GM19035 (cell line): ENCODE measurements around the gene TIPARP.
"Not testable (repeated sequence)": the region's sequence is repeated elsewhere in the genome, so short reads cannot be mapped to it uniquely, and the experiment has no call there.

Source experiments
- ATAC-seq: cut with Tn5 transposase; IDR thresholded peaks from one replicate; pipeline ENCODE4 v1.9.1; 2021; ENCODE audit not compliant: unreplicated experiment

Gene TIPARP

DNA sequence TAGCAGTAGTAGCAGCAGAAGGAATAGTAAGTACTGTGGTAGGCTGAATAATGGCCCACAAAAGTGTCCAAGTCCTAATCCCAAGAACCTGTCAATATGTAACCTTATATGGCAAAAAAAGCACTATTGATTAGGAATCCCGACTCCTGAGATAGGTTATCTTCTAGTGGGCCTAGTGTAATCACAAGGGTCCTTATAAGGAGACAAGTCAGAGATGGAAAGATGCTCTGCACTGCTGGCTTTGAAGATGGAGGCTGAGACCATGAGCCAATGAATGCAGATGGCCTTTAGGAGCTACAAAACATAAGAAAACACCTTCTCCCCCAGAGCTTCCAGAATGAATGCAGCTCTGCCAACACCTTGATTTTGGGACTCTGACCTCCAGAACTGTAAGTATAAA, 36.0 kb downstream of the TIPARP start:
- ATAC-seq = no peak

DNA sequence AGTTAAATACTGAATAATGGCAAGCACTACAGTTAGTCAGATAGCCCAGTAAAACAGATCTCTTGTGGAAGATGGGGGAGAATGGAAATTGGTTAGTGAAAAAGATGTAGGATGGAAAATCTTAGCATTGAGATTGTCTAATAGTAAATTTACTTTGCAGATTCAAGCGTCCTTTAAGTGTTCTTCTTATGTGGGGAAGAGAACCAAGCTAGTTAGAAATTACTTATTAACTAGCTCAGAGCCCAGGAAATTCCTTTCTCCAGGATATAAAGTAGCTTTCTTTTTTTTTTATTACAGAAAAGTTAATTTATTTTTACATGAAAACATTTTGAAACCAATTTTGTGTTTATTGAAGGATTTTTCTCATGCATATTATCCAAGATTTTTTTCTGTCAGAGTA, 36.7 kb downstream of the TIPARP start:
- ATAC-seq = no peak

DNA sequence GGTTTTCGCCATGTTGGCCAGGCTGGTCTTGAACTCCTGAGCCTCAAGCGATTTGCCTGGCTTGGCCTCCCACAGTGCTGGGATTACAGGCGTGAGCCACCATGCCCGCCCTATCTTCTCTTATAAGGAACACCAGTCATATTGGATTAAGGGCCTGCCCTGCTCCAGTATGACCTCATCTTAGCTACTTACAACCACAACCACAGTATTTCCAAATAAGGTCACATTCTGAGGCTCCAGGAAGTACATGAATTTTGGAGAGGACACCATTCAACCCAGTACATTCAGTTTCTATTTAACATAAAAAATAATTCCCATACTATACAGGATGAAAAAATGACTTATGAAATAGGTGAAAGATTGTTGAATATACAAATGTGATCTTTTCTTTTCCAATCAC, 37.6 kb downstream of the TIPARP start:
- peak; percentile 61 for ATAC-seq

DNA sequence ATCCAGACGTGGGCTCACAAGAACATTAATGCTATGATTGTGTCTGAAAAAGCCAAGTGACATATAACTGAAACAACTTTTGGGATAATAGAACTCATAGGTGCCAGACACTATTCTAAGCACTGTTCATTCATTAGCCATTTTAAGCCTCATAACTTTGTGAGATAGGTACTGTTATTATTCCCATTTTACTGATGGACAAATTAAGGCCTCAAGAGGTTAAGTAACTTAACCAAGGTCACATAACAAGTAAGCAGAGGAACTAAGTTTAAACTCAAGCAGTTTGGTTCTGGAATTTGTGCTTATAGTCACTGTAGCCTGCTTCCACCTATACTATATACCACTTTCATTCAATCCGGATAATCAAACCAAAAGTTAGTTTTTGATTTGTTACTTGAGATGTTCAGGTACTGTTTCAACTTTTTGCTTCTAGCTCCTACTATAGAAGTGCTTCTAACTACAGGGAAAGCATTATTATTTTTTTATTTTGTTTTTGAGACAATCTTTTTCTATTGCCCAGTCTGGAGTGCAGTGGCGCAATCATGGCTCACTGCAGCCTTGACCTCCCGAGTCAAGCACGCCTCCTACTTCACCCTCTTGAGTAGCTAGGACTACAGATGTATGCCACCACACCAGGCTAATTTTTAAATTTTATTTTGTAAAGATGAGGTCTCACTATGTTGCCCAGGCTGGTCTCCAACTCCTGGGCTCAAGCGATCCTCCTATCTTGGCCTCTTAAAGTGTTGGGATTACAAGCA, 41.9 kb downstream of the TIPARP start:
- no peak for ATAC-seq

DNA sequence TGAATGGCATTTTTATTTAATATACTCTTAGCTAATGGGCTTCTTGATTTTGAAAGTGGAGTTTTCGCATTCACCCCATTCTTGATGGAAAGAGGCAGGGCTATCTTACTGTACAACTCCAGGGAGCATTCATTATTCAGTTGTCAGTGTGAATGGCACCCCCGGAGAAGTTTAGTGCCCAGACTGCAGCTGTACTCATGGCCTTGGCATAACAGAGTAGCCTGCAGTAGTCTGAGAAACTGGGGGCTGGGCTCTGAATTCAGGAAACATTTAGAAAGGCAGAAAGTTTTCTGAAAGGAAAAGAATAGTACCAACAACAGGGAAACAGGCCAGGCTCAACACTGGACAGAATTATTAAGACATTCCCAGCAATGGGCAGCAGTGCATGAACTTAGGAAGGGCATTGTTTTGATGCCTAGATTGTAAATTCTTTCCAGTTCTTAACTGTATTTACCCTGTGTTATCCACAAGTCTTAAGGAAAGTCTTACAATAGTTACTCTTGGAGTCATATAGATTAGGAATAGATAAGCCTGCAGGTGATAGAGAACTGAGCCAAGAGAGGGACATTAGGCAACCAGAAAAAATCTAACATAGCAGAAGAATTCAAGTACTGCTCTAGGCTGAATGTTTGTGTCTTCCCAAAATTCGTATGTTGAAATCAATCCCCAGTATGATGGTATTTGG, 44.4 kb downstream of the TIPARP start:
- no peak for ATAC-seq

DNA sequence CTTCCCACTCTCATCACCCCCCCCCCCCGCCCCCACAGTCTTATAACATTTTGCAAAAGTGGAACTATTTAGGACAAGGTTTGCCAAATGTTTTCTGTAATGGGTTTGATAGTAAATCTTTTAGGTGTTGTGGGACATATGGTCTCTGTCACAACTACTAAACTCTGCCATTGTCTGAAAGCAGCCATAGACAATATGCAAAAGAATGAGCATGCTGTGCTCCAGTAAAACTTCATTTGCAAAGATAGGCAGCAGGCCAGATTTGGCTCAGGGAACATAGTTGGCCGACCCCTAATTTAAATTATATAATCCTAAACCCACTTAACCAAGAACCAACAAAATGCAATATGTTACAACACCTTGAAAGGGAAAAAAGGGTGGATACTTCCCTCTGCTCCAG, 46.4 kb downstream of the TIPARP start:
- ATAC-seq = no peak

DNA sequence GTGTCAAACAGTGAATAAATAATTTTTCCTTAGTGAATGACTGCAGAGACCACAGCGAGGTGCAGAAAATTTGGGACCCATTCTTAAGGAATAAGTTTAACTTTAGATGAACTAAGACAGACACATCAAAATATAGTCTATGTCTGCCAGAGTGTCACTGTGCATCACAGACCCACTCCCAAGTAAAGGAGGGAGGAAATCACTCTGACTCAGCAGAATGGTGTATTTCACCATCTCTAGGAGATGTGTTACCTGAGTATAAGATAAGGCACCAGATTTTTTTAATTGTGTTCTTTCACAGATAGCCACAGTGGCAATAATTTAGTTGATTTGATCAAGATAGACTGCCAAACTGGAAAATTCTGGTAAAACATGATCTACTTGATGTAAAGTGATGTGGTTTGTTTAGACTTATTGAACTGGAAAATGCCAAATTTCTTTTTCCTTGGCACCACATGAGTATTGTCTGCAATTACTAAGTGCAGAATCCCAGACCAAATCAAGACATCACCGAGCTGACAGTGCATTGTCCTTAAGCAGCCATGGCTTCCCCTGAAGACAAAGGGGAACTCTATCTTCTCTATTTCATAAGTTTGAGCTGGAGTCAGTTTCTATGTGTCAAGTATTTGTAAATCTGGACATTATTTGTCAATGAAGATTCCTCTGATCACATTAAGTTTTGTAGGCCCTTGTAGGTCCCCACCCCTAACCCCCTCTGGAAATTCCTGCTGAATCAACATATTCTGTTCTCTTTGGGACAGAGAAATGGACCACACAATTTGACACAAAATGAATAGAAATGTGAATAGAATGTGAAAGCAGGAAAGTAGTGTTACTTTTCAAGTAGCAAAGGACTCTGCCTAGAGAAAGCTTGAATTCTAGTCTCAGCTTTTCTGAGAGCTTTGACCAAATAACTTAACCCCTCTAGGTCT, 47.6 kb downstream of the TIPARP start:
- no peak for ATAC-seq

DNA sequence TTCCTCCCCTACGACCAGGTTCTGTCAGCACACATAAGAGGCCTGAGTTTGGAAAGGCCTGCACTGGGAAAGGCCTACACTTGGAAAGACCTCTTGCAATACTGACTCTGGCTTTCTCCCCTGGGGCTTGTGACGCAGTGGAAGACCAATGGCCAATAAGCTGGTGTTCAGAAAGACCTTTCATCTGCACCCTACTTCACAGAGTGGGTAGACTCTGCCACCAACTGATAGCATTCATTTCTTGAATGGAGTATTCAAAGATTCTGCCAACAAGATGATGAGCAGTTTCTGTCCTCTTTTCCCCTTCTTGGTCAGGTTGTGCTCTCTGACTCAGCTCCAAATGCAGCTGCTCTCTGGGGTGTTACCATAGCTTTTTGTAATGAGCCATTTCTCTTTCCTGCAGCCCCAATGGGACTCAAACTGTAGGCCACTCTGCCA, 48.8 kb downstream of the TIPARP start:
- no peak for ATAC-seq

DNA sequence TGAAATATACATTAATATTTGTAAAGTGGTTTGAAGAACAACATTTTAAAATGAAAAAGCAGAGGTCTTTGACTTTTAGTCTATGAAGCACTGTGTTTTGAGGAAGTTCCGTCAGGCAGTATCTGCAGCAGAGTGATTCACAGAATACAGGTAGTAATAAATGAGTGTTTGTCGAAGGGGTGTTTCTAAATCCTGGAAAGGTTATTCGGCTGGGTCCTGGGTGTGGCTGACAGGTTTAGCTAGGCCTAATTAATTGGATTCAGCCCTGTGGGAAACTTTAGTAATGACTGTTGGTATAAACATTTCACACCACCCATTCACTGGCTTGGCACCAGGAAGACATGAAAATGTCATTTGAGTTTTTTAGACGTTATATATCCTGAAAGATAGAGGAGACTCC, 51.3 kb downstream of the TIPARP start:
- ATAC-seq = no peak

DNA sequence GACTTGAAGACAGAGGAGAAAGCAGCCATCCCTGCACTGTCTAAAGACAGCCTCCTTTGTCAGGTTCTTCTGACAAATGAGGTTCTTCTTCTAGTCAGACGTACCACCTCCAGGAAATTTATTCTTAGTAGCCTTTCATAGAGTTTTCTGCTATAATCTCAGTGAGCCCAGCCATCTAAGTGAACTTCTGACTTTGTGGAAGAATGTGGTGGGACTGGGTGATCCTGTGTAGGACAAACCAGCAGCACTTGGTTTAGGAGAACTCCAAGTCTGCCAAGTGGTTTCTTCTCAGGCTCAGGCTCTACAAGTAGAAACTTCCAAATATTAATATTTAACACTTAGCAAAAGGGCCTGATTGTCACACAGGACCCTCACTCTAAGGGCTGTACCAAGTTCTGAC, 52.1 kb downstream of the TIPARP start:
- ATAC-seq = no peak

DNA sequence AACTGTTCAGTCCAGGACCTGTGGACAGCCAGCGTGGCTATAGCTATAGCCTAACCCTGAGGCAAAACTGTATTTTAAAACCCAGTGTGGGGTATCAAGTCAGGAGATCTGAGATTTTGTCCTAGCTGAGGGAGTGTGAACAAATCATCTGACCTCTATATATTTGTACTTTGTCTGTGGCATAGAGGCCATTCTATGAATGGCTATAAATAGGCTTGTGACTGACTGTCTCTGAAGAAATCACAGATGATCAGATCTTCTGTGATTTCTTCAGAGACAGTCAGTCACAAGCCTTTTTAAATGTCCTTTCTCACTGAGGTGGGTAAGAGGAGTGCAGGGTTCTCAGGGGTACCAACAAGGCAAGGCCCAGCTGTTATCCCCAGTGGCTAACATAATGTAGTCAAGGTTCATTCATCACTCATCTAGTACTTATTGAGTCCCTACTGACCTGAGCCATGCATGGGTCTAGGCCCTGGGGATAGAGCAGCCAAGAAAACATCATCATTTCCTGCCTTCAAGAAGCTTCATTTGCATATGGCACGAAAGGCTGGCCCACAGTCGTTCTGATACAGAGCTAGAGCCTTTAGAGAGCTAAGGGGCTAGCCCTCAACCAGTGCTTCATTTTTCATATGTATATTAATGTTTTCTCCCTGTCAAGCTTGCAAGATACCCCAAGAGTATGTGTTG, 53.3 kb downstream of the TIPARP start:
- ATAC-seq = peak; percentile 94

DNA sequence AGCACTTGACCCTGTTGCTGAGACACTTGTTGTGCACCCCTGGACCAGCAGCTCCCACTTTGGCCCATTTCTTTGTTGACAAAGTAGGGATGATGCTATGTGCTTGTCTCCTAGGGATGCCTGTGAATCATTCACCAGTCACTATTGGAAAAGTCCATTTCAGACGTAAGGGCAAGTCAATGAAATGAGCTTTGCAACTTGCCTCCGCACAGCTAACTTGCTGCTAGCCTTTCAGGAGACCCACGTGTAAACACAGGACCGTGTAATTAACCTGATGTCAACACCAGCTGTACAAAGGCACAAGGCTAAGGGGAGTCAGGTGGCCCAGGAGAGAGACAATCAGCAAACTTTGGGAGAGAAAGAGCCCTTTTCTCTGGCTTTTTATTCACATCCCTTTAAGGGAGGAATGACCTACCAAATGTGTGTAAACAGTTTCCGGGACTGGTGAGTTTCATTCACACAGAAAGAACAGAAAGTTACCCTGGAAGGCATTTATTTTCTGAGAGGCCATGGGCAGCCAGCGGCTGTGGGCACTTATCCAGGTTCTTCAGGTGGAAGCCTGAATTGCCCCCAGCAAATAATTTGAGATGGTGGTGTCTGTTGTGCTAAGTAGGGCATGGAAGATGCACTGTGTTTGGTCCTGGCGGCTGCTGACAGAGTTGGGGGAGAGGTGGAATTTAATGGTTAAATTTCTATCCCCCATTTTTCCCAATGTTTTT, 54.0 kb downstream of the TIPARP start:
- ATAC-seq = no peak

DNA sequence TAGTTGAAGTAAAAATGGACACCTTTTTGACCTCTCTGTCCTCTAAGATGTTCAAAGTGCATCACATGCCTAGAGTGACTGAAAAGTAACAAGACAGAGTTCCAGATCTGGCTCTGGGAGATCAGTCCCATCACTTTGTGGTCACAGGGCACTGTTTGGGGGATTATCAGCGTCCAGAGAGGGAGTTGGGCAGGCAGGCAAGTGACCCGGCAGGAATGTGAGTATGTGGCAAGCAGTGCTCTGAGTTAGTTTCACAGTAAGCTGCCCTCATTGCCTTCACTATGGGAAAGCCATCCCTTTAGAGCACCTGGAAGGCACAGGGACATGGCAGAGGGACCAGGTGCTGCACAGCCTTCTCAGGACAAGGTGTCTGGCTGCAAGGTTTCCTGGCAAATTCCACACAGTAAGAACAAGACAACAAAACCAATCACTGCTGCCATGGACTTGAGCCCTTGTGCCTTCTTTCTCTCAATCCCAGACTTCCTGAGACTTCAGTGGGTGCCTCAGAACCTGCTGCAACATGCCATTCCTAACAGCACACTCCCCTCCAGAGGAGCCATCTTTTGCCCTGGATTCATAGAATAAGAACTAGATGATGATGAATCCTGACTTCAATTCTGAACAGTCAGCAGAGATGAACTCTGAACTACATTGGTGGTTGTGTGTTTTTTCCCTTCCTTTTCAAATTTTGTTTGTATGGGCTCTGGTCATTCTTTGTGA, 55.2 kb downstream of the TIPARP start:
- ATAC-seq = no peak

DNA sequence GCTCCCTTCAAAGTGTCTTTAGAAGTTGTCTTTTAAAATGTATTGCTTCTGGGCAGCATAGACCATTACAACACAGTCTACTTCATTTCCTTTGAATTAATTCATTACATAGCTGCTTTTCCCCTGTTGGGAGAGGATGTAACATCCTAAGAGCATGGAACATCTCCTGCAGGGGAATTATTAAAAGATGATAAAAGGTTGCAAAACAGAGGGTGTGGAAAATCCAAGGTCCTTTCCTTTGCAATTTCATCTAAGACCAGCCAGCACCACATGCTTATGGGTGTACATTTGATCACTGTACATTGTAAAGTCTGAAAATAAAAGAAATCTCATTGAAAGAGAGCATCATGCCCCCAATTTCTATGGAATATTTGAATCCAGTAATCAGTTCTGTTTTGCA, 57.4 kb downstream of the TIPARP start:
- no peak for ATAC-seq

DNA sequence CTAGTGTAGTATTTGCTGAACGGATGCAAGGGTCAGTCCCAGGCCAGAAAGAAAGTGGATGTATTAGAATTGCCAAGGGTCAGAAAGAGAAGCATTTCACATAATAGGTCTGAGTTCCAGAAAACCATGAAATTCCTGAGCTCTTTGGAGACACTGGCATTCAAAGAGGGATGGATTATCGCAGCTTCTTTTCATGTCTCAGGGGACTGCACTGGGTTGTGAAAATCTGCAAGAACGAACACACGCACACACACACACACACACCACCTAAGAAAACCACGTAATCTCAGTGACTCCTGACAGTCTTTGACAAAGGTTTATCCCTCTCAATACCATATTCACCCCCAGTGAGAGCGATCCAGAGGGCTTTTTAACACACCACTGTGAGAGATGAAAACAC, 57.9 kb downstream of the TIPARP start:
- no peak for ATAC-seq

DNA sequence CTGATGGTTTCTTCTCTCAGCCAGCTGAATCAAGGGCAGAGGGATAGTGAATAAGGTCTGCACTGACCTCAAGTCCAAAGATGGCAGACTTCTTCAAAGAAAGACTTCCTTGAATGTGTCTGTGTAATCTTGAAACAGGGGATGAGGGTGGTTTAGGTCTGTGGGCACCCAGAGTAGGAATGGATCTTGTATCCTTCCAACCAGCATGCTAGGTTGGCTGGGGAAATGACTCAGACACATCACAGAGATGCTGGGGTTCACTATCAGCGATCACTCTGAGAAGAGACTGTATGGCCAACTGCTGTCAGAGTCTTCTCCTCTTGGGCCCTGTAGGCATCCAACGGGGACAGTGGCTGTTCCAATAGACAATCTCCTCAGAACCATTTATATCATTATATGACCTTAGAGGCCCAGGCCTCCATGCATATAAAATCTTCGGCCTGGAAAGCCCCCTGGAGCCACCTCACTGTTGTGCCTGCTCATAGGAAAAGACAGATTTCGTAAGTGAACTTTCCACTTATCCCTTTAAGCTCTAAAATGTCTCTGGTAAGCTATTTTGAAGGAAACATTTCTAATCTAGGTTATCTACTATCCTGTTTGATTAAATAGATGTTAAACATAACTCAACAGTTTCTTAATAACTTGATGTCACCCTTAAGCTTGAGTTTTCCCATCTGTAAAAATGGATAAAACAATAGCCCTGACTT, 58.5 kb downstream of the TIPARP start:
- ATAC-seq = no peak

DNA sequence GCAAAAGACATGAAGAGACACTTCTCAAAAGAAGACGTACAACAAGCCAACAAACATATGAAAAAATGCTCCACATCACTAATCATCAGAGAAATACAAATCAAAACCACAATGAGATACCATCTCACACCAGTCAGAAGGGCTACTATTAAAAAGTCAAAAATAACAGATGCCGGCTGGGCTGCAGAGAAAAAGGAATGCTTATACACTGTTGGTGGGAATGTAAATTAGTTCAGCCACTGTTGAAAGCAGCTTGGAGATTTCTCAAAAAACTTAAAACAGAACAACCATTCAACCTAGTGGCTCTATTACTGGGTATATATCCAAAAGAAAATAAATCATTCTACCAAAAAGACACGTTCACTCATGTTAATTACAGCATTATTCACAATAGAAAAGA, 60.3 kb downstream of the TIPARP start:
- ATAC-seq = not testable (repeated sequence)

DNA sequence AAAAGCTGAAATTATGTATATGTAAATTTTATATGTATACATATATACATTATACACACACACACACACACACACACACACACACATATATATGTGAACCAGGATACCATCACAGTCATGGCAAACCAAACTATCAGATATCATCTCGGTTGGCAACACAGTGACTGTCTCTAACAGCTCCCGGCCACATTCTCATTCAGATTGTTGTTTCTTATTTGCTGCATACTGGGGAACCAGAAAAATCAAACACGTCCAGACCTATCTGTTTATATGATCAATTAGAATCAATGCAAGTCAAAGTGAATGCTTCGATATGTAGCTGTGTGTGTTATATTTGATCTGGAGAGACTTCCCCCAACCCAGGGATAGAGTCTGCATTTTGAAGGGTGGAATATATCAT, 61.1 kb downstream of the TIPARP start:
- no peak for ATAC-seq

DNA sequence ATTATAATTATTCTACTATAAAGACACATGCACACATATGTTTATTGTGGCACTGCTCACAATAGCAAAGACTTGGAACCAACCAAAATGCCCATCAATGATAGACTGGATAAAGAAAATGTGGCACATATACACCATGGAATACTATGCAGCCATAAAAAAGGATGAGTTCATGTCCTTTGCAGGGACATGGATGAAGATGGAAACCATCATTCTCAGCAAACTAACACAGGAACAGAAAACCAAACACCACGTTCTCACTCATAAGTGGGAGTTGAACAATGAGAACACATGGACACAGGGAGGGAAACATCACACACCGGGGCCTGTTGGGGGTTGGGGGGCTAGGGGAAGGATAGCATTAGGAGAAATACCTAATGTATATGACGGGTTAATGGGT, 62.7 kb downstream of the TIPARP start:
- ATAC-seq = not testable (repeated sequence)
